ENCODE measurements around the gene MBNL1. TPM values are rescaled to one million over a fixed set of nuclear protein-coding genes. Genes with fewer than 3 reads are reported as not detected.

The MBNL1 gene
- total RNA-seq, 4 donors from 2014 or later, result 152 to 286 (median 228) TPM

- intact Hi-C loops (cut with DNase I; ENCODE audit: low total_unique reads), result no loop called here
- TF ChIP-seq, protein P1, sequence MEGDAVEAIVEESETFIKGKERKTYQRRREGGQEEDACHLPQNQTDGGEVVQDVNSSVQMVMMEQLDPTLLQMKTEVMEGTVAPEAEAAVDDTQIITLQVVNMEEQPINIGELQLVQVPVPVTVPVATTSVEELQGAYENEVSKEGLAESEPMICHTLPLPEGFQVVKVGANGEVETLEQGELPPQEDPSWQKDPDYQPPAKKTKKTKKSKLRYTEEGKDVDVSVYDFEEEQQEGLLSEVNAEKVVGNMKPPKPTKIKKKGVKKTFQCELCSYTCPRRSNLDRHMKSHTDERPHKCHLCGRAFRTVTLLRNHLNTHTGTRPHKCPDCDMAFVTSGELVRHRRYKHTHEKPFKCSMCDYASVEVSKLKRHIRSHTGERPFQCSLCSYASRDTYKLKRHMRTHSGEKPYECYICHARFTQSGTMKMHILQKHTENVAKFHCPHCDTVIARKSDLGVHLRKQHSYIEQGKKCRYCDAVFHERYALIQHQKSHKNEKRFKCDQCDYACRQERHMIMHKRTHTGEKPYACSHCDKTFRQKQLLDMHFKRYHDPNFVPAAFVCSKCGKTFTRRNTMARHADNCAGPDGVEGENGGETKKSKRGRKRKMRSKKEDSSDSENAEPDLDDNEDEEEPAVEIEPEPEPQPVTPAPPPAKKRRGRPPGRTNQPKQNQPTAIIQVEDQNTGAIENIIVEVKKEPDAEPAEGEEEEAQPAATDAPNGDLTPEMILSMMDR (IDR thresholded peaks at IDR 0.05), result no peak
- TF ChIP-seq POLR2A (IDR thresholded peaks at IDR 0.05), result no peak
- WGBS, 2 donors, result 60 to 61% methylated on average over 3 of the region's 3 CpGs
- H3K4me3 ChIP-seq (ENCODE audit: low read depth, poor library complexity, severe bottlenecking), result no peak overlapping the region
- no peak for DNase-seq (ENCODE audit: low spot score in 2 of 2)
These were observed 137.4 kb downstream of the MBNL1 start for GRCh38 chr3:152405915-152406802.

DNA sequence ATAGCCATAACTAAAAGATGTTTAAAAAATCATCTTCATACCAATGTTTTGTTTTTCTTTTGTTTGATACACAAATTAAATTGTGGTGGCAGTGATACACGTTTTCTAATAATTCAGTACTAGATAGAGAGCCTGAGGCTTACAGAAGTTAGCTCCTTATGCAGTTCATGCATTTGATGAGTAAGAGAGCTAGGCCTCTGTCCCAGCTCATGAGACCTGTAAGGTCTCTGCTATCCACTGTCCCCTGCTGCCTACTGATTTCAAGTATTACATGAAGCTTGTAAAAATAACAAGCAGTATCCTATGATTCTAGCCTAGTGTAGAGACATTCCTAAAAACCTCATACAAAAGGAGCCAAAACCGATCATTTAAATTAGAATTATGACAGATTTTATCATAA is 144.5 kb downstream of the MBNL1 start:
- no peak overlapping the region for H3K4me3 ChIP-seq (ENCODE audit: low read depth, poor library complexity, severe bottlenecking)
- TF ChIP-seq, protein P1 (IDR thresholded peaks at IDR 0.05), result no peak
- TF ChIP-seq POLR2A (IDR thresholded peaks at IDR 0.05), result no peak
- 66 to 68% methylated on average over 2 of the region's 2 CpGs for WGBS, 2 donors
- intact Hi-C loops (cut with DNase I; ENCODE audit: low total_unique reads), result no loop called here
- no peak for DNase-seq (ENCODE audit: low spot score in 2 of 2)

GRCh38 chr3:152416808-152417580 is 148.3 kb downstream of the MBNL1 start:
- intact Hi-C loops (cut with DNase I; ENCODE audit: low total_unique reads), result no loop called here
- TF ChIP-seq, protein P1 (IDR thresholded peaks at IDR 0.05), result no peak
- no peak for TF ChIP-seq POLR2A (IDR thresholded peaks at IDR 0.05)
- 95 to 97% methylated on average over 1 of the region's 1 CpG for WGBS, 2 donors
- DNase-seq (ENCODE audit: low spot score in 2 of 2), result no peak
- no peak overlapping the region for H3K4me3 ChIP-seq (ENCODE audit: low read depth, poor library complexity, severe bottlenecking)

DNA sequence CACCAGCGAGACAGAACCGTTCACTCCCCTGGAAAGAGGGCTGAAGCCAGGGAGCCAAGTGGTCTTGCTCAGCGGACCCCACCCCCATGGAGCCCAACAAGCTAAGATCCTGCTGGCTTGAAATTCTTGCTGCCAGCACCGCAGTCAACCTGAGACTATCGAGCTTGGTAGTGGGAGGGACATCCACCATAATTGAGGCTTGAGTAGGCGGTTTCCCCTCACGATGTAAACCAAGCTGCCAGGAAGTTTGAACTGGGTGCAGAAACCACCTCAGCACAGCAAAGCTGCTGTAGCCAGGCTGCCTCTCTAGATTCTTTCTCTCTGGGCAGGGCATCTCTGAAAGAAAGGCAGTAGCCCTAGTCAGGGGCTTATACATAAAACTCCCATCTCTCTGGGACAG is 151.0 kb downstream of the MBNL1 start:
- DNase-seq (ENCODE audit: low spot score in 2 of 2), result no peak
- H3K4me3 ChIP-seq (ENCODE audit: low read depth, poor library complexity, severe bottlenecking), result no peak overlapping the region
- 94 to 96% methylated on average over 7 of the region's 7 CpGs for WGBS, 2 donors
- TF ChIP-seq, protein P1 (IDR thresholded peaks at IDR 0.05), result no peak
- no peak for TF ChIP-seq POLR2A (IDR thresholded peaks at IDR 0.05)
- intact Hi-C loops (cut with DNase I; ENCODE audit: low total_unique reads), result no loop called here

DNA sequence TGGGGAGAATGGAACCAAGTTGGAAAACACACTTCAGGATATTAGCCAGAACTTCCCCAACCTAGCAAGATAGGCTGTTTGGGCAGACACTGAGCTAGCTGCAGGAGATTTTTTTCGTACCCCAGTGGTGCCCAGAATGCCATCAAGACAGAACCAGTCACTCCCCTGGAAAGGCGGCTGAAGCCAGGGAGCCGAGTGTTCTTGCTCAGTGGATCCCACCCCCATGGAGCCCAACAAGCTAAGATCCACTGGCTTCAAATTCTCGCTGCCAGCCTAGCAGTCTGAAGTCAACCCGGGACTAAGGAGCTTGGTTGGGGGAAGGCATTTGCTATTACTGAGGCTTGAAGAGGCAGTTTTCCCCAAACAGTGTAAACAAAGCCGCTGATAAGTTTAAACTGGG is 152.4 kb downstream of the MBNL1 start:
- 98 to 99% methylated on average over 6 of the region's 6 CpGs for WGBS, 2 donors
- no peak for TF ChIP-seq POLR2A (IDR thresholded peaks at IDR 0.05)
- TF ChIP-seq, protein P1 (IDR thresholded peaks at IDR 0.05), result no peak
- intact Hi-C loops (cut with DNase I; ENCODE audit: low total_unique reads), result no loop called here
- no peak for DNase-seq (ENCODE audit: low spot score in 2 of 2)
- no peak overlapping the region for H3K4me3 ChIP-seq (ENCODE audit: low read depth, poor library complexity, severe bottlenecking)
